ENCODE measurements around the gene LRRC4. TPM values are rescaled to one million over a fixed set of nuclear protein-coding genes. Genes with fewer than 3 reads are reported as not detected.

Gene LRRC4
- total RNA-seq, 2 experiments from 2014 or later, result 1.1 to 1.6 TPM

- H3K4me3 Mint-ChIP-seq, result peak overlapping the region; percentile 68
- peaks cover 19% of the 10 kb centered on the region for H3K4me1 Mint-ChIP-seq (ENCODE audit: low read depth)
- no peaks in the 10 kb centered on the region for H3K9me3 Mint-ChIP-seq
- intact Hi-C loops (cut with DNase I, micrococcal nuclease), result loop anchor here in 1 of 2 experiments (10.0 kb wide), 1 partner anchor 328 kb away; no protein-coding TSS in a partner anchor
- H3K36me3 Mint-ChIP-seq (ENCODE audit: low read depth), result peaks cover 4% of the 10 kb centered on the region
- peaks cover 0 to 6% of the 10 kb centered on the region in 2 experiments for H3K9me3 ChIP-seq (ENCODE audit: control insufficient read depth in 1 of 2, insufficient read depth in 1 of 2, low read length in 2 of 2)
- peaks cover 23% of the 10 kb centered on the region for H3K4me1 ChIP-seq (ENCODE audit: insufficient read depth, low read length)
- no peak overlapping the region for H3K4me3 ChIP-seq (ENCODE audit: low read length)
- no peaks in the 10 kb centered on the region for H3K27me3 Mint-ChIP-seq
- H3K27ac ChIP-seq (ENCODE audit: low read depth in 1 of 2, low read length in 2 of 2), result no peak overlapping the region
- peaks cover 0 to 10% of the 10 kb centered on the region in 2 experiments for H3K27me3 ChIP-seq (ENCODE audit: control insufficient read depth in 1 of 2, insufficient read depth in 2 of 2, low read length in 2 of 2)
- H3K27ac Mint-ChIP-seq, result no peak overlapping the region
- CTCF ChIA-PET, result no interaction called here
- DNase-seq, result no peak
- POLR2A ChIA-PET, result no interaction called here
- H3K36me3 ChIP-seq (ENCODE audit: insufficient read depth, low read length), result peaks cover 4% of the 10 kb centered on the region
- ATAC-seq (ENCODE audit: poor library complexity), result no peak
- TF ChIP-seq CTCF (IDR thresholded peaks at IDR 0.05), result no peak
Measured at GRCh38 chr7:128033246-128033645, 2.0 kb upstream of the LRRC4 start.

GRCh38 chr7:128032605-128033235 lies 1.5 kb upstream of the LRRC4 start:
- no peak for TF ChIP-seq CTCF (IDR thresholded peaks at IDR 0.05)
- Histone ChIP-seq H3K27me3 (ENCODE audit: control insufficient read depth in 1 of 2, insufficient read depth in 2 of 2, low read length in 2 of 2) (peaks cover 0 to 10% of the 10 kb centered on the region in 2 experiments), H3K27ac (ENCODE audit: low read depth in 1 of 2, low read length in 2 of 2) (no peak overlapping the region), H3K4me3 (ENCODE audit: low read length) (no peak overlapping the region), H3K4me1 (ENCODE audit: insufficient read depth, low read length) (peaks cover 23% of the 10 kb centered on the region), H3K9me3 (ENCODE audit: control insufficient read depth in 1 of 2, insufficient read depth in 1 of 2, low read length in 2 of 2) (peaks cover 0 to 6% of the 10 kb centered on the region in 2 experiments), H3K36me3 (ENCODE audit: insufficient read depth, low read length) (peaks cover 5% of the 10 kb centered on the region)
- Mint-ChIP-seq H3K4me3 (peak overlapping the region; percentile 68), H3K4me1 (ENCODE audit: low read depth) (peaks cover 24% of the 10 kb centered on the region), H3K27ac (no peak overlapping the region), H3K9me3 (no peaks in the 10 kb centered on the region), H3K36me3 (ENCODE audit: low read depth) (peaks cover 4% of the 10 kb centered on the region), H3K27me3 (no peaks in the 10 kb centered on the region)
- POLR2A ChIA-PET, result no interaction called here
- DNase-seq, result peak in 3 of 14 experiments; percentile 8 to 25 (median 25)
- ATAC-seq (ENCODE audit: poor library complexity), result no peak
- CTCF ChIA-PET, result no interaction called here
- intact Hi-C loops (cut with DNase I, micrococcal nuclease), result loop anchor here in 1 of 2 experiments (10.0 kb wide), 1 partner anchor 328 kb away; no protein-coding TSS in a partner anchor

GRCh38 chr7:128031901-128032604 lies 816 bp upstream of the LRRC4 start:
- ATAC-seq (ENCODE audit: poor library complexity), result peak; percentile 92
- peaks cover 6% of the 10 kb centered on the region for H3K36me3 ChIP-seq (ENCODE audit: insufficient read depth, low read length)
- Mint-ChIP-seq H3K4me1 (ENCODE audit: low read depth) (peaks cover 30% of the 10 kb centered on the region), H3K27ac (peak overlapping the region; percentile 64), H3K4me3 (peak overlapping the region; percentile 94), H3K27me3 (no peaks in the 10 kb centered on the region), H3K36me3 (ENCODE audit: low read depth) (peaks cover 4% of the 10 kb centered on the region), H3K9me3 (no peaks in the 10 kb centered on the region)
- peaks cover 0 to 10% of the 10 kb centered on the region in 2 experiments for H3K27me3 ChIP-seq (ENCODE audit: control insufficient read depth in 1 of 2, insufficient read depth in 2 of 2, low read length in 2 of 2)
- DNase-seq, result peak; percentile 10 to 78 (median 37)
- POLR2A ChIA-PET, result interaction anchor here (1.0 kb wide), 1 partner anchor 23 kb away, joined by 3 read pairs; no protein-coding TSS in a partner anchor
- TF ChIP-seq CTCF (IDR thresholded peaks at IDR 0.05), result no peak
- peaks cover 0 to 6% of the 10 kb centered on the region in 2 experiments for H3K9me3 ChIP-seq (ENCODE audit: control insufficient read depth in 1 of 2, insufficient read depth in 1 of 2, low read length in 2 of 2)
- H3K4me3 ChIP-seq (ENCODE audit: low read length), result peak overlapping the region; percentile 20
- intact Hi-C loops (cut with DNase I, micrococcal nuclease), result loop anchor here in 1 of 2 experiments (10.0 kb wide), 1 partner anchor 327 kb away; no protein-coding TSS in a partner anchor
- H3K4me1 ChIP-seq (ENCODE audit: insufficient read depth, low read length), result peaks cover 23% of the 10 kb centered on the region
- no peak overlapping the region for H3K27ac ChIP-seq (ENCODE audit: low read depth in 1 of 2, low read length in 2 of 2)
- CTCF ChIA-PET, result no interaction called here

Measured in CD4-positive, alpha-beta T cell (primary cell).